ENCODE results near the gene C17orf67.

GRCh38 chr17:56834380-56835263, 902 bp upstream of the C17orf67 start:
- TF ChIP-seq EZH2phosphoT487 (IDR thresholded peaks at IDR 0.05; ENCODE audit: low read depth, severe bottlenecking, unreplicated experiment): no peak
- no peak for TF ChIP-seq CTCF (IDR thresholded peaks at IDR 0.05; ENCODE audit: poor library complexity)
